HepG2 (cell line): ENCODE data around the gene SLC23A2. TPM values are rescaled to one million over a fixed set of nuclear protein-coding genes. Genes with fewer than 3 reads are reported as not detected.

Experiments
- BHLHE40 ChIP-seq: IDR thresholded peaks from 2 replicates; pipeline ENCODE4 v1.6.1; 2011; ENCODE audit warnings: low read length, improper control_type of control experiment
- DR1 ChIP-seq: sonication (generic); formaldehyde crosslinking; IDR thresholded peaks from 2 replicates; pipeline ENCODE4 v1.8.0; 2021; ENCODE audit warnings: mild to moderate bottlenecking, missing genetic modification reagents, inconsistent platforms
- ELF1 ChIP-seq: sonication (generic); formaldehyde crosslinking; IDR thresholded peaks from 2 replicates; pipeline ENCODE4 v1.4.0; 2020; ENCODE audit warnings: missing genetic modification reagents
- FOXM1 ChIP-seq: sonication (generic); formaldehyde crosslinking; IDR thresholded peaks from 2 replicates; pipeline ENCODE4 v1.5.0; 2020; ENCODE audit warnings: missing genetic modification reagents
- GABPA ChIP-seq, 2 experiments: IDR thresholded peaks; 2 replicates each; pipeline ENCODE4 v1.6.1; 2011 to 2016; ENCODE audit warnings: low read depth in 2 of 2, low read length in 1 of 2, missing biosample characterization in 1 of 2, missing genetic modification characterization in 1 of 2
- GPN1 ChIP-seq: sonication (generic); formaldehyde crosslinking; IDR thresholded peaks from 2 replicates; pipeline ENCODE4 v1.5.1; 2020; ENCODE audit warnings: missing genetic modification reagents, borderline replicate concordance
- GTF2F1 ChIP-seq: fragments of 150-350 bp; IDR thresholded peaks from 2 replicates; pipeline ENCODE4 v1.6.1; 2014; ENCODE audit warnings: low read length
- HMG20A ChIP-seq: IDR thresholded peaks from 2 replicates; pipeline ENCODE4 v1.6.1; 2016; ENCODE audit warnings: borderline replicate concordance
- KDM4B ChIP-seq: sonication (generic); formaldehyde crosslinking; IDR thresholded peaks from 2 replicates; pipeline ENCODE4 v1.4.0; 2020; ENCODE audit warnings: missing genetic modification reagents
- MTERF4 ChIP-seq: sonication (generic); formaldehyde crosslinking; IDR thresholded peaks from 2 replicates; pipeline ENCODE4 v1.8.0; 2023; ENCODE audit warnings: mild to moderate bottlenecking, missing genetic modification reagents
- MXD1 ChIP-seq: sonication (generic); formaldehyde crosslinking; IDR thresholded peaks from 2 replicates; pipeline ENCODE4 v1.4.0; 2020; ENCODE audit warnings: mild to moderate bottlenecking, missing genetic modification reagents
- RBM39 ChIP-seq: fragments of 200-400 bp; formaldehyde crosslinking; IDR thresholded peaks from one replicate; pipeline ENCODE4 v1.6.1; 2018; ENCODE audit warnings: antibody characterized with exemption, mild to moderate bottlenecking, low read depth, low read length; ENCODE audit not compliant: poor library complexity, severe bottlenecking
- RORA ChIP-seq: sonication (generic); formaldehyde crosslinking; IDR thresholded peaks from 2 replicates; pipeline ENCODE4 v1.5.0; 2020; ENCODE audit warnings: mild to moderate bottlenecking, missing genetic modification reagents, moderate library complexity
- SP2 ChIP-seq: sonication (generic); formaldehyde crosslinking; IDR thresholded peaks from 2 replicates; pipeline ENCODE4 v1.5.1; 2020; ENCODE audit warnings: mild to moderate bottlenecking, missing genetic modification reagents
- SRF ChIP-seq: IDR thresholded peaks from 2 replicates; pipeline ENCODE4 v1.6.1; 2011; ENCODE audit warnings: mild to moderate bottlenecking, low read depth, low read length, moderate library complexity
- SRY ChIP-seq: sonication (generic); formaldehyde crosslinking; IDR thresholded peaks from 2 replicates; pipeline ENCODE4 v1.8.0; 2022; ENCODE audit warnings: mild to moderate bottlenecking, missing genetic modification reagents
- TCF7L2 ChIP-seq: IDR thresholded peaks from 2 replicates; pipeline ENCODE4 v1.6.1; 2011; ENCODE audit warnings: mild to moderate bottlenecking, low read depth, low read length, moderate library complexity
- XRCC5 ChIP-seq: fragments of 200-400 bp; formaldehyde crosslinking; optimal IDR thresholded peaks from 2 replicates; pipeline ENCODE3; 2017; ENCODE audit warnings: mild to moderate bottlenecking, low read length
- YEATS4 ChIP-seq: sonication (generic); formaldehyde crosslinking; IDR thresholded peaks from 2 replicates; pipeline ENCODE4 v1.4.0; 2020; ENCODE audit warnings: missing genetic modification reagents, borderline replicate concordance
- ZNF136 ChIP-seq: sonication (generic); formaldehyde crosslinking; IDR thresholded peaks from 2 replicates; pipeline ENCODE4 v1.8.1; 2022; ENCODE audit warnings: low read depth, mild to moderate bottlenecking, moderate library complexity, missing genetic modification reagents
- ZNF281 ChIP-seq: sonication (generic); formaldehyde crosslinking; IDR thresholded peaks from 2 replicates; pipeline ENCODE4 v1.4.0; 2020; ENCODE audit warnings: missing genetic modification reagents, borderline replicate concordance
- ZNF383 ChIP-seq: sonication (generic); formaldehyde crosslinking; IDR thresholded peaks from 2 replicates; pipeline ENCODE4 v1.4.0; 2020; ENCODE audit warnings: missing genetic modification reagents, mild to moderate bottlenecking, borderline replicate concordance
- ZSCAN30 ChIP-seq: sonication (generic); formaldehyde crosslinking; IDR thresholded peaks from 2 replicates; pipeline ENCODE4 v1.5.0; 2020; ENCODE audit warnings: mild to moderate bottlenecking, missing genetic modification reagents
- polyA plus RNA-seq, 8 experiments: library from polyadenylated mRNA; depleted of rRNA in 3 of 8; stranded (reverse) in 7 of 8; unstranded in 1 of 8; fragments of >200 nt; fragmentation: Illumina TruSeq in 4 of 8; extraction: Trizol in 4 of 8; gene quantifications; 2 replicates each; pipeline versions ENCODE4 v1.2.1 to v1.2.3, GENCODE V29; 2011 to 2016; ENCODE audit warnings: low read depth in 4 of 8, missing spikeins in 1 of 8, mixed read lengths in 1 of 8; ENCODE audit not compliant: insufficient read depth in 1 of 8
- total RNA-seq, 5 experiments: library from RNA; depleted of rRNA; stranded (reverse); fragments of >200 nt; fragmentation: Illumina TruSeq; extraction: Trizol; gene quantifications; 2 replicates each; pipeline ENCODE4 v1.2.3, GENCODE V29; 2016; ENCODE audit warnings: low read depth in 1 of 5
- TF ChIP-seq, protein P1 (sequence below): IDR thresholded peaks from 2 replicates; pipeline ENCODE4 v1.6.1; 2016; ENCODE audit warnings: mild to moderate bottlenecking
- TF ChIP-seq, protein P2 (sequence below): sonication (generic); formaldehyde crosslinking; IDR thresholded peaks from 2 replicates; pipeline ENCODE4 v1.4.0; 2020; ENCODE audit warnings: mild to moderate bottlenecking, missing genetic modification reagents

Gene SLC23A2
- total and polyA plus RNA-seq, 2 of the 13 experiments (the other 11 are each of a cell fraction or from before 2014, with no cell fraction given) = 42.2 to 51.2 TPM

GRCh38 chr20:4973330-4974097, 27.8 kb downstream of the SLC23A2 start (continued):
- TF ChIP-seq RORA (CRISPR knock-in tag) (0 out of 2 replicates have a peak, but pooled peaks have one; percentile 48), ZNF383 (CRISPR knock-in tag) (no peak; the same call in 1 of the 2 replicates), SRF (peak; percentile 24; the same call in 1 of the 2 replicates), XRCC5 (peak; percentile 95), ZNF281 (peak; percentile 68; the same call in 1 of the 2 replicates), SRY (CRISPR knock-in tag) (peak; percentile 54; the same call in 1 of the 2 replicates), HMG20A (peak; percentile 97), ZSCAN30 (CRISPR knock-in tag) (no peak), TCF7L2 (peak; percentile 99), GTF2F1 (no peak), GPN1 (no peak), YEATS4 (CRISPR knock-in tag) (peak; percentile 98), ELF1 (peak; percentile 64; the same call in 1 of the 2 replicates), ZNF136 (CRISPR knock-in tag) (peak; percentile 90; the same call in 1 of the 2 replicates), MTERF4 (CRISPR knock-in tag) (no peak), MXD1 (CRISPR knock-in tag) (no peak), GABPA (IDR thresholded peaks at IDR 0.05; ENCODE audit: low read depth, low read length) (no peak), GABPA (CRISPR knock-in tag; IDR thresholded peaks at IDR 0.05; ENCODE audit: low read depth) (peak; percentile 67), KDM4B (CRISPR knock-in tag) (peak; percentile 98), SP2 (CRISPR knock-in tag) (no peak), FOXM1 (no peak), BHLHE40 (peak; percentile 73), RBM39 (no peak), DR1 (CRISPR knock-in tag) (no peak)
- TF ChIP-seq, protein P1, sequence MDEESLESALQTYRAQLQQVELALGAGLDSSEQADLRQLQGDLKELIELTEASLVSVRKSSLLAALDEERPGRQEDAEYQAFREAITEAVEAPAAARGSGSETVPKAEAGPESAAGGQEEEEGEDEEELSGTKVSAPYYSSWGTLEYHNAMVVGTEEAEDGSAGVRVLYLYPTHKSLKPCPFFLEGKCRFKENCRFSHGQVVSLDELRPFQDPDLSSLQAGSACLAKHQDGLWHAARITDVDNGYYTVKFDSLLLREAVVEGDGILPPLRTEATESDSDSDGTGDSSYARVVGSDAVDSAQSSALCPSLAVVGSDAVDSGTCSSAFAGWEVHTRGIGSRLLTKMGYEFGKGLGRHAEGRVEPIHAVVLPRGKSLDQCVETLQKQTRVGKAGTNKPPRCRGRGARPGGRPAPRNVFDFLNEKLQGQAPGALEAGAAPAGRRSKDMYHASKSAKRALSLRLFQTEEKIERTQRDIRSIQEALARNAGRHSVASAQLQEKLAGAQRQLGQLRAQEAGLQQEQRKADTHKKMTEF (CRISPR knock-in tag) = peak; percentile 99
- TF ChIP-seq, protein P2, sequence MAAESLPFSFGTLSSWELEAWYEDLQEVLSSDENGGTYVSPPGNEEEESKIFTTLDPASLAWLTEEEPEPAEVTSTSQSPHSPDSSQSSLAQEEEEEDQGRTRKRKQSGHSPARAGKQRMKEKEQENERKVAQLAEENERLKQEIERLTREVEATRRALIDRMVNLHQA (CRISPR knock-in tag) = no peak
